Umbilical cord (tissue), 2 donors: Measurements from ENCODE around the gene EIF3J. TPM values are rescaled to one million over a fixed set of nuclear protein-coding genes. Genes with fewer than 3 reads are reported as not detected.

Source experiments
- DNase-seq: peaks from one replicate; pipeline ENCODE4 v3.0.0-alpha.2; 2015; ENCODE audit warnings: low spot score
- total RNA-seq: library from RNA; depleted of rRNA; stranded (reverse); fragments of >200 nt; gene quantifications from one replicate; pipeline ENCODE4 v1.2.3, GENCODE V29; 2014; ENCODE audit warnings: low replicate concordance; ENCODE audit not compliant: insufficient read depth

The EIF3J gene
- total RNA-seq, 1 donor from 2014 or later: 31.8 TPM

GRCh38 chr15:44593042-44593736 is 56.2 kb downstream of the EIF3J start:
- no peak for DNase-seq

GRCh38 chr15:44595246-44595645 is 58.3 kb downstream of the EIF3J start:
- DNase-seq: no peak

- no peak for DNase-seq
Observed at GRCh38 chr15:44595656-44596510, 58.9 kb downstream of the EIF3J start.

GRCh38 chr15:44596511-44597010 is 59.6 kb downstream of the EIF3J start:
- no peak for DNase-seq

GRCh38 chr15:44598066-44598465 is 61.1 kb downstream of the EIF3J start:
- DNase-seq: no peak

- no peak for DNase-seq
Observed at GRCh38 chr15:44598892-44599291, 61.9 kb downstream of the EIF3J start.

- DNase-seq: no peak
Observed at GRCh38 chr15:44603126-44603525, 66.2 kb downstream of the EIF3J start.

- no peak for DNase-seq
Observed at GRCh38 chr15:44606740-44607139, 69.8 kb downstream of the EIF3J start.

Other genes with a start within 250 kb of the EIF3J start
- 159 TPM for gene GOLM2, start 248.4 kb upstream of the EIF3J start, total RNA-seq
- gene CTDSPL2, start 109.5 kb upstream of the EIF3J start, total RNA-seq: 94.9 TPM
- gene SPG11, start 126.5 kb downstream of the EIF3J start, total RNA-seq: 93.4 TPM
- 0.72 TPM for gene PATL2, start 174.2 kb downstream of the EIF3J start, total RNA-seq
- gene B2M, start 174.4 kb downstream of the EIF3J start, total RNA-seq: 1,826 TPM
- gene TRIM69, start 199.4 kb downstream of the EIF3J start, total RNA-seq: 19.0 TPM